ENCODE data around the gene ARHGEF2.
"Not testable (repeated sequence)": the region's sequence is repeated elsewhere in the genome, so short reads cannot be mapped to it uniquely, and the experiment has no call there.

The ARHGEF2 gene

DNA sequence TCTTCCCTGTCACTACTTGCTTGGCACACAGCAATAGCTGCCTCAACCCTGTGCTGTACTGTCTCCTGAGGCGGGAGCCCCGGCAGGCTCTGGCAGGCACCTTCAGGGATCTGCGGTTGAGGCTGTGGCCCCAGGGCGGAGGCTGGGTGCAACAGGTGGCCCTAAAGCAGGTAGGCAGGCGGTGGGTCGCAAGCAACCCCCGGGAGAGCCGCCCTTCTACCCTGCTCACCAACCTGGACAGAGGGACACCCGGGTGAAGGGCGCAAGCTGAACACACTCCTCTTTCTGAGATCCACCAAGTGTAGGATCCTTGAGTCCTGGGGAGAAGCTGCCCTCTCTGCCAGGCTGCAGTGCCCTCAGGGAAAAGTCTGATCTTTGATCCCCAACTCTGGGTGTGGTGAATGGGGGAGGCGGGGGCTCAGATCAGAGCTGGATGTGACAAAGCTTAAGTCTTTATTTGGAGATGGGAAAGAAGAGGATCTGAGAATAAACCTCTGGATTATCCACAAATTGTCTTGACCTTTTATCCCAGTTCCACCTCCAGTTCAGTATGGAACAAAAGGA, 35.7 kb downstream of the ARHGEF2 start:
- no peak for DNase-seq (ENCODE audit: low read depth, low spot score)

DNA sequence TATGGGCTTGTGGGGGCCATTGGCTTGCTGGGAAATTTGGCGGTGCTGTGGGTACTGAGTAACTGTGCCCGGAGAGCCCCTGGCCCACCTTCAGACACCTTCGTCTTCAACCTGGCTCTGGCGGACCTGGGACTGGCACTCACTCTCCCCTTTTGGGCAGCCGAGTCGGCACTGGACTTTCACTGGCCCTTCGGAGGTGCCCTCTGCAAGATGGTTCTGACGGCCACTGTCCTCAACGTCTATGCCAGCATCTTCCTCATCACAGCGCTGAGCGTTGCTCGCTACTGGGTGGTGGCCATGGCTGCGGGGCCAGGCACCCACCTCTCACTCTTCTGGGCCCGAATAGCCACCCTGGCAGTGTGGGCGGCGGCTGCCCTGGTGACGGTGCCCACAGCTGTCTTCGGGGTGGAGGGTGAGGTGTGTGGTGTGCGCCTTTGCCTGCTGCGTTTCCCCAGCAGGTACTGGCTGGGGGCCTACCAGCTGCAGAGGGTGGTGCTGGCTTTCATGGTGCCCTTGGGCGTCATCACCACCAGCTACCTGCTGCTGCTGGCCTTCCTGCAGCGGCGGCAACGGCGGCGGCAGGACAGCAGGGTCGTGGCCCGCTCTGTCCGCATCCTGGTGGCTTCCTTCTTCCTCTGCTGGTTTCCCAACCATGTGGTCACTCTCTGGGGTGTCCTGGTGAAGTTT, 36.4 kb downstream of the ARHGEF2 start:
- DNase-seq (ENCODE audit: low read depth, low spot score), result no peak

DNA sequence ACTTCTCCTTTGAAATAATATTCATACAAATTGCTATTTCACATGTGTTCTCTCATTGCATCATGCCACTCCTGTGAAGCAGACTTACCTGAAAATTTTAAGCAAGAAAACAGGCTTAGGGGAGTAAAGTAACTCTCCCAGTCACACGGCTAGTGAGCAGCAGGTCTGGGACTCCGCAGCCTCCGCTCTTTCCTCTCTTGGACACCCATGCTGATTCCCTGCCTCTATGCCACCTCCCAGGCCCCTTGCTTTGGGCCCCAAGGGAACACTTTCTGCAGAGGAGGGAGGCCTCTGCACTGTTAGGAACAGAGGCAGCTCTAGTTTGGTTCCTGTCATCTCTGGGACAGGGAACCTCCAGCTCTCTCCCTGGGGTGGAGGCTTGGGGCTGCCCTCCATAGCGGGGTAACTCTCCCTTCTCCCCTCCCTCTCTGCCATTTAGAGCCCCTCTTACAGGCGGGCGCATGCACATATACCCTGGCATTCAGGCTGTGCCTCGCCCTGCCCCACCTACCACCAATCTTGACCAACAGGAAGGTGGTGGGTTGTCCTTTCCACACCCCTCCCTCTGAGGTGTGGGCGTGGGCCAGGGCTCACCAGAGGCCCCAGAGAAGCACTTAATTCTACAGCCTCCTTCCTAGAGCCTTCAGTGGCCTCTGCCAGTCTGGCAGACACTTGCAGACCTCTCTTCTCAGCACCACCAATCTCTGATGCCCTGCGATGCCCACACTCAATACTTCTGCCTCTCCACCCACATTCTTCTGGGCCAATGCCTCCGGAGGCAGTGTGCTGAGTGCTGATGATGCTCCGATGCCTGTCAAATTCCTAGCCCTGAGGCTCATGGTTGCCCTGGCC, 37.1 kb downstream of the ARHGEF2 start, which contains the start of gene RXFP4:
Gene RXFP4 (plus strand): TSS at position 646 of the 852 bp plus-strand sequence. CDS start 72 bp downstream, at position 718.
- DNase-seq (ENCODE audit: low read depth, low spot score), result no peak

DNA sequence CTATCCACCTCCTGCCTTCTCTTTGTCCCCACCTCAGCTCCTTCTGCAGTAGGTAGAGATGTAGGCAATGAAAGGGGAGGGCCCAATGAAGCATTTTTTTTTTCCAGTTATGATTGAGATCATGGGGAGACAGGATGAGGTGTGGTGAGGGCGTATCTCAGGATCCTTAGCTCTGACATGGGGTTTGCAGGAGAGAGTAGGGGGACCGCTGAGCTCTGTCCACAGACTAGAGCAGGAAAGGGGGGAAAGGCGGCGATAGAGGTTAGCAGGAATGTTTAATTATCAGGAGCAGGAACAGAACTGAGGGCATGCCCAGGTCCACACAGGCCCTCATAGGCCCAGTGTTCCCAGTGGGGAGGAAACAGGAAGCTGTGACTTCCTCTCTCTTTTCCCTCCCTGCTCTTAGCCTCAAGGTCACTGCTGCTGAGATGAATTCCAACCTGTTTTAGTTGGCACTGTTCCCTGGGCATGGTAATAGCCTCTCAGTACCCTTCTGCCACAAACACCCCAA, 37.8 kb downstream of the ARHGEF2 start:
- DNase-seq (ENCODE audit: low read depth, low spot score), result no peak

DNA sequence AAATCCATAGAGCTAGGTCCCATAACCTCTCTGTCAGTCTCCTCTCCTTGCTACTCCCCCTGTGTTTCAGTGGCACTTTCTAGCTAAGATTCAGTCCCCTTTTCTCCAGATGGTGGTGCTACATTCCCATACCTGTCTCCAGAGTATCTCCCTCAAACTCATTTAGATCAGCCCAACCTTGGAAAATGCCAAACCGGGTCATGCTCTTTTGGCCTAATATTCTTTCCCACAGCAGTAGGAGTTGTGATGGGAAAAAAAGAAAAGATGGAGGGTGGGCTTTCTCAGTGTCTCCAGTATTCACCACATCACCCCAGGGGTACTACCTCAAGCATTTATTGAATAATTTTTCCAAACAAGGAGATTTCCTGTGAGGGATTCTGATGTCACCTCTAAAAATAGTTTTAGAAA, 40.1 kb downstream of the ARHGEF2 start:
- DNase-seq (ENCODE audit: low read depth, low spot score), result no peak

DNA sequence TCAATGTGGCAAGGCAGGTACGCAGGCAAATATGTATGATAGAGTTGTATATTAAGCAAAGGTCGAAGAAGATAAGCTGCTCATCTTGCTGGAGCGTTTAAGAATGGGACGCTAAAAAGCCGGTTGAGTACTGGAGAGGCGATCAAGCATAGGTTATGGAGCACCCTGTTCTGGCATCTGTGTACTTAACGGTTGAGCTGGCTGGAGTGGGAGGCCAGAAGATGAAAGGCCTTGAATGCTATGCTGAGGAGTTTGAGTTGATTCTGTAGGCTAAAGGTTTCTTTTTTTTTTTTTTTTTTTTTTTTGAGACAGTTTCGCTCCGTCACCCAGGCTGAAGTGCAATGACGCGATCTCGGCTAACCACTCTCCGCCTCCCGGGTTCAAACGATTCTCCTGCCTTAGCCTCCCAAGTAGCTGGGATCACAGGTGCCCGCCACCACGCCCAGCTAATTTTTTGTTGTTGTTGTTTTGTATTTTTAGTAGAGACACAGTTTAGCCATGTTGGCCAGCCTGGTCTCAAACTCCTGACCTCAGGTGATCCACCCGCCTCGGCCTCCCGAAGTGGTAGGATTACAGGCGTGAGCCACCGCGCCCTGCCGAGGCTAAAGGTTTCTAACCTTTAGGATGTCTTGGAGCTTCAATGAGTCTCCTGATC, 43.3 kb downstream of the ARHGEF2 start:
- no peak for DNase-seq (ENCODE audit: low read depth, low spot score)

DNA sequence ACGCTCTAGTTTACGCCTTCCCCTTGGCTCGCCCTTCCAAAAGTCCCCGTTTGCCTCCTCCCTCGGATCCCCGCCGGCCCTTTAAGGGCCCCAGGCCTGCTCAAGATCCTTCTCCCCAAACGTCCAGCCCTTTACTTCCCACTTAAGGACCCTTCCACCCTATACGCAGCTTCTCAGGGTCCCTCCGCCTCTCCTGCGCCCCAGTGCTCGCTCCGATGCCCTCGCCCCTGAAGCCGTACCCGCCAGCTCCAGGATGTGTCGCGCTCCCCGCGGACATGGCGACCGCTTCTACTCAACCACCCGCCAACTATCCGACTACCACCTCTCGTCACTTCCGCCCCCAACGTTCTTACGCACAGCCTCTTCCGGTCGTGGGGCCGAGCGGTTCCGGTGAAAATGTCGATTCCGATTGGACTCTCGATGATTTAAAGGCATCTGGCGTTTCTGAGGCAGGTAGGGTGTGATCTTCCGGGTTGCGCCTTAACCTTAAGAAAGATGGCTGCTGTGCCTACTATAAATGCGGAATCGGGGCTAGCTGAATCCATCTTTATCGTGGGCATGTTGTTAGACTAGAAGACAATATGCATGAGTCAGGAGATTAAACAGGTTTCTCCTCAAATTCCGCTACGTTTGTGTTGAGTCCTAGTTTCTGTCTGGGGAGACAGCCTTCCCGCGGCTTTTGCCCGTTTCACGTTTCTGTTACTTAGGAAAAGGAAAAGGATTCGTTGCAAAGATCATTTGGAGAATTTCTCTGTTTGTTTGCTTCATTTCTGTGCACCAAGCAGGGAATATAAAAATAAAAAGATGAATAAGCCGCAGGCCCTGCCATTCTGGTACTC, 44.0 kb downstream of the ARHGEF2 start, which contains the start of gene KHDC4:
Gene KHDC4 (minus strand): TSS at position 317 of the 839 bp plus-strand sequence. CDS start 40 bp downstream, at position 277.
- DNase-seq (ENCODE audit: low read depth, low spot score), result peak; percentile 88

DNA sequence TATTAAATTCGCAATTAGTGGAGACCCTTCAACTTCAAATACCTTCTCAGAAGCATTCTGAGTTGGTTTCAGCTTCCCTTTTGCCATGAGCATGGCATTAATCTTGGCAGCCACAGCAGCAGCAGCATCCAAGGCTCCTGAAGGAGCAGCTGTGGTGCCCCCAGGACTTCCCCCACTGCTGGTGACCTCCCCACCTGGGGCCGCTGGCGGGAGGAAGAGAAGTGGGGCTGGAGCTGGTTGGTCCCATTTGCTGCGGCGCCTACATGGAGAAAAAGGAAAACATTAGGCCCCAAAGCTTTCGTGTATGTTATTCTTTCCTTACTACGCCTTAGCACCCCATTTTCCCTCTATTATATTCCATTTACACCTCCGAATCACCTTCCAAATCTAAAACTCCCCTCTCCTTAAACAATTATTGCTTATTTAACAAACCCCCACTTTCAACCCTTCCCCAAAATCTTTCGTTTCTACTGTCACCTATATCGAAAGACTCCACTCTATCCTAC, 44.7 kb downstream of the ARHGEF2 start:
- DNase-seq (ENCODE audit: low read depth, low spot score), result no peak

DNA sequence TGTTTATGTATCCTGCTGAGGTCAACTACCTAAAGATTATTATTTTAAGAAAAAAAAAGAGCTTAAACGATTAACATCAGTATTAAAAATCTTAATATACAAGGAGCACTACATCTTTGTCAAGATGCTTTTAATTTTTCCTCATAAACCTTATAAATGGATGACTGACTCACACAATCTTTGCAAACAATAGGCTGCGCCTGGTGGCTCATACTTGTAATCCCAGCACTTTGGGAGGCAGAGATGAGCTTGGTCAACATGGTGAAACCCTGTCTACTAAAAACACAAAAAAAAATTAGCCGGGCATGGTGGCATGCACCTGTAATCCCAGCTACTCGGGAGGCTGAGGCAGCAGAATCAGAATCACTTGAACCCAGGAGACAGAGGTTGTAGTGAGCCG, 45.9 kb downstream of the ARHGEF2 start:
- no peak for DNase-seq (ENCODE audit: low read depth, low spot score)

DNA sequence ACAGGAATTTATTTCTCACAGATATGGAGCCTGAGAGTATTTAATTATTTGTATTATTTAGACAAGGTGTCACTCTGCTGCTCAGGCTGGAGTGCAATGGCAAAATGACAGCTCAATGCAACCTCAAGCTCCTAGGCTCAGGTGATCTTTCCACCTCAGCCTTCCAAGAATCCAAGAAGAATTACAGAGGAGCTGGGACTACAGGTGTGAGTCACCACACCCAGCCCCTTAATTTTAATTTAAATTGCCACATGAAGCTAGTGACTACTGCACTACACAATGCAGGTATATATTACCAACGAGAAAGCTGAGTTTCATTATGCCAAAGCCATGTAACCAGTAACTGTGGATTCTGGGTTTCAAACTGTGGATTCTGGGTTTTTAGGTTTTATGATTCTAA, 46.3 kb downstream of the ARHGEF2 start:
- DNase-seq (ENCODE audit: low read depth, low spot score), result no peak

DNA sequence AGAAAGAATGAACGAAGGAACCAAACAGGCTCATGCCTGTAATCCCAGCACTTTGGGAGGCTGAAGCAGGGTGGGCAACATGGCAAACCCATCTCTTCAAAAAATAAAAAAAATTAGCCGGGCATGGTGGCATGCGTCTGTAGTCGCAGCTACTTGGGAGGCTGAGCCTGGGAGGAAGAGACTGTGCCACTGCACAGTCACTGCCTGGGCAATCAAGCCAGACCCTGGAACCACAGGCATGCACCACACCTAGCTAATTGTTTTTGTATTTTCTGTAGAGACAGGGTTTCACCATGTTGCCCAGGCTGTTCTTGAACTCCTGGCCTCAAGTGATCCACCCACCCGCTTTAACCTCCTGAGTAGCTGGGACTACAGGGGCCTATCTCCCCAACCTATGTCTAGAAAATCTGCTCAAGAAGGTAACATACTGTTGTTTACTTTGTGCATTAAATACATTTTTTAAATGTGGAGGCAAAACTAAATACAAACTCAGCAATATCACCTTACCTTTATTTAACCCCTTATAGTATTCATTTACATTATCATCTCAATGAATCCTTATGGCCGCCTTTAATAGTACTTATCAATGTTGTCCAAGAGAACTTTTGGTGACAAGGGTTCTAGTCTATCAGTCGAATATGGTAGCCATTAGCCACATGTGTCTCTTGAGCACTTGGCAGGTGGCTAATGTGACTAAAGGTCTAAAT, 46.9 kb downstream of the ARHGEF2 start:
- DNase-seq (ENCODE audit: low read depth, low spot score), result no peak

DNA sequence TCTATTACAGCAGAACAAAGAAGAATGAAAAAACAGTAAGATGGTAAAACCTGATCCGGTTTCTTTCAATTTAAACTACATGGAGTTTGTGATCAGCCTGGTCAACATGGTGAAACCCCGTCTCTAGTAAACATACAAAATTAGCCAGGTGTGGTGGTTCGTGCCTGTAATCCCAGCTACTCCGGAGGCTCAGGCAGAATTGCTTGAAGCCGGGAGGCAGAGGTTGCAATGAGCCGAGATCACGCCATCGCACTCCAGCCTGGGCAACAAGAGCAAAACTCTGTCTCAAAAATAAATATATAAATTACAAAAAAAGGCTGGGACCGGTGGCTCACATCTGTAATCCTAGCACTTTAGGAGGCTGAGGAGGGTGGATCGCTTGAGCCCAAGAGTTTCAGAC, 47.6 kb downstream of the ARHGEF2 start:
- not testable (repeated sequence) for DNase-seq (ENCODE audit: low read depth, low spot score)

DNA sequence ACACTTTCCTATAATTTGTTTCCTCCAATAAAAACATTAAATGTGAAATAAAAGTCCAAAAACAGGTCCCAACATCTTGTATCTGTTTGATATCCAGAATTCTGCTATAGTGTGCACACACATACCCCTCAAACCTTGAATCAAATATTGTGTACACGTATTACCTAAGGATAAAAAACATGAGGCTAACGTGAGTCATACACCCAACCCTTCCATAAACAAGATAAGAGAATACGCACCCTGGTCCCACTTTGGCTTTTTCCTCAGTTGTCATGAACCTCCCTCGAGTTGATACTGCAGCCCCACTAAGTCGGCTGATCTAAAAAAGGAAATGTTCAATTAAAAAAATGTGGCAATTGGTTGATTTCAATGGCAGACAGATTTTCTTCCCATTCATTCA, 49.3 kb downstream of the ARHGEF2 start:
- no peak for DNase-seq (ENCODE audit: low read depth, low spot score)

DNA sequence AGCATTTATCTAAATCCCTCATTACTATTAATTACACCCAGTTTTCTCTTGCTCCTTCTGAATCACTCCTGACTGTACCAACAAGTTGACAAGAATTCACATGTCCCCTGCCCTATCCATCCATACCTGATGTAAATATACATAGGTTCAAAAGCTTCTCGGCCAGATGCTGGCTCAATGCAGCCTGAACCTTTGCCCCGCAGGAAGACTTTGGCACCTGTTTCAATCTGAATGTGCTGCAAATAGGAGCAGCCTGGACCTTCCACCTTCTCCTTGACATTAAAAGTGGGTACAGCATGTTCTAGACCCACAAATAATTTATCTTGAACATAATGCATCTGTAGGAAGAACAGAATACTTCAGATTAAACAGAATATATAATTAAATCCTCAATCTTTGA, 52.8 kb downstream of the ARHGEF2 start:
- DNase-seq (ENCODE audit: low read depth, low spot score), result no peak

DNA sequence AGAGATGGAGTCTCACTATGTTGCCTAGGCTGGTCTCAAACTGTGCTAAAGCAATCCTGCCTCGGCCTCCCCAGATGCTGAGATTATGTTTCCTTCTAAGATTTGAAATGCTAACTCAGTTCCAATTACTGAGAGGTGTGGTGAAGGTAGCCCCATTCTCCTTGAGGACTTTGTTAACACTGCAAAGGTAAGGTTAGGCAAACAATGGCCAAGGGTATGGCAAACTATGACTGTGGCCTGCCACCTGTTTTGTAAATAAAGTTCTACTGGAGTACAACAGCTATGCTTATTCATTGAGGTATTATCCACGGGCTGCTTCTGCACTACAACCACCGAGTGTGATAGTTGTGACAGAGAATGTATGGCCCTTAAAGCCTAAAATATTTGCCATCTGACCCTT, 57.6 kb downstream of the ARHGEF2 start:
- no peak for DNase-seq (ENCODE audit: low read depth, low spot score)

DNA sequence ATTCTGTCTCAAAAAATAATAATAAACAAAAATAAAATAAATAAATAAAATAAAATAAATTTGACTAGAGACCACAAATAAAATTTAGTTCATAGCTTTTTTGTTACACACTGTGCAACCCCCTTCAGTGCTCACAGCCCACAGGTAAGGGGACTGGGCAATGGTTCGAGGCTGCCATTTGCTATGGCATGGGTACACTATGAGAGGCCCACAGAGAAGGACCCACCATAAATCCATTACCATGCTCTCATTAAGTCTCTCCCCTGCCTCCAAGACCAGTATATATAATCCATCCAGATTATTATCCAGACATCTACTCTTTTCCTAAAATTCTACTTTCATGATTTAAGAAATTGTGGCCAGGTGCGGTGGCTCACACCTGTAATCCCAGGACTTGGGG, 58.5 kb downstream of the ARHGEF2 start:
- DNase-seq (ENCODE audit: low read depth, low spot score), result no peak

DNA sequence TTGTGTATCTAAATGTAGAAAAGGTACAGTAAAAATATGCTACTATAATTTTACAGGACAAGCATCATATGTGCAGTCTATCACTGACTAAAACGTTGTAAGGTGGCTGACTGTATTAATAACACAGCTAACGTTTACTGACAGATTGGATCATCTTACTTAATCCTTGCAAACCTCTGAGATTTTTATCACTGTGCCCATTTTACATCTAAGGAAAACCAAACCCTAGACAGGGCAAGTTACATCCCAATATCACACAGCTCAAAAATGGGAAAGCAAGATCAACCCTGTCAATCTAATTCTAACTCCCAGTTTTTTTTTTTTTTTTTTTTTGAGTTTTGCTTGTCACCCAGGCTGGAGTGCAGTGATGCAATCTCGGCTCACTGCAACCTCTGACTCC, 59.7 kb downstream of the ARHGEF2 start:
- DNase-seq (ENCODE audit: low read depth, low spot score), result no peak

DNA sequence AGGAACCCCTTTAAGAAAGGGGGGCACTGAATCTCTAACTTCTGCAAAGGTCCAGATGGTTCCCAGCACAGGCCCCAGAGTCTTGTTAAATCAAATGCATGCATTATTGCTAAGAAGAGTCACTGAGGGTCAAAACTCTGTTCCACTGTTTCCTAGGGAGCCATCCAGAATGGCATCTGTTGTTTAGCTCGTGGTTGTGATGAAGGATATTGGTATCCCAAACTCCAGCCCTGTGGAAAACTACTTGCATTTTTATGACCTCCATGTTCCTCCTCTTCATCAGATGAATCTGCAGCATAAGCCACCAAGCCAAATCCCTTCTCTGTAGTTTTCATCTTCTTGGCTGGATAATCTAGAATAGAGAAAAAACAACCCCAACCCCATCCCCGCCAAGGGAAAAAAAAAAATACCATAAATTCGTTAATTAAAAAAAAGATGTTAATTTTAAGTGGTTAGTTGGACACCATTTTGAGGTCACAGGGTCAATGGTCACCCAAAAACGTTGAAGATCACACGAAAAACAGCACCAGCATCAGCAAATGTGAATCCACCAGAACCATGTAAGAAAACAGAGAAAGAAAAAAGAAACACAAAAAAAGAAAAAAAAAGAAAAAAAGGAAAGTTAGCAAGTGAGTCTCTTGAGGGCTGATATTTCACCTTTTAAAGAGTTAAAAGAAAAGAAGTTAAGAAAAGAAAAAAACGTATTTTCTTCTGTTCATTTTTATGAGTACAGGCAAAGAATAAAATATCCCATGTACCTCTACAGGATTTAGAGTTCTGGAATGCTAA, 64.2 kb downstream of the ARHGEF2 start:
- no peak for DNase-seq (ENCODE audit: low read depth, low spot score)

DNA sequence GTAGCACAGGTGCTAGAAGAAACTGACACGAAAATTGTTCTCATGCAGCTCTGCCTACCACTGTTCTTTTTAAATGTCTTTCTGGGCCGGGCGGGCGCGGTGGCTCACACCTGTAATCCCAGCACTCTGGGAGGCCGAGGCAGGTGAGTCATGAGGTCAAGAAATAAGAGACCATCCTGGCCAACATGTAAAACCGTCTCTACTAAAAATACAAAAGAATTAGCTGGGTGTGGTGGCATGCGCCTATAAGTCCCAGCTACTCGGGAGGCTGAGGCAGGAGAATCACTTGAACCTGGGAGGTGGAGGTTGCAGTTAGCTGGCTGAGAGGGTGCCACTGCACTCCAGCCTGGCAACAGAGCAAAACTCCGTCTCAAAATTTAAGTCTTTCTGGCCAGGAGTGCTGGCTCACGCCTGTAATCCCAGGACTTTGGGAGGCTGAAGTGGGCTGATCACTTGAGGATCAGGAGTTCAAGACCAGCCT, 66.3 kb downstream of the ARHGEF2 start:
- no peak for DNase-seq (ENCODE audit: low read depth, low spot score)
